HepG2 (cell line): ENCODE data around the gene EZH1. TPM values are rescaled to one million over a fixed set of nuclear protein-coding genes. Genes with fewer than 3 reads are reported as not detected.

ENCODE experiments used
- ARID2 ChIP-seq: sonication (generic); formaldehyde crosslinking; IDR thresholded peaks from 2 replicates; pipeline ENCODE4 v1.8.1; 2022; ENCODE audit warnings: mild to moderate bottlenecking, missing genetic modification reagents, borderline replicate concordance
- DNMT3B ChIP-seq: conservative IDR thresholded peaks from 2 replicates; pipeline ENCODE4 v1.6.1; 2016; ENCODE audit warnings: missing biosample characterization, control low read depth
- FLYWCH1 ChIP-seq: sonication (generic); formaldehyde crosslinking; IDR thresholded peaks from 2 replicates; pipeline ENCODE4 v1.8.1; 2023; ENCODE audit warnings: mild to moderate bottlenecking, missing genetic modification reagents
- FOXJ3 ChIP-seq: sonication (generic); formaldehyde crosslinking; IDR thresholded peaks from 2 replicates; pipeline ENCODE4 v1.4.0; 2020; ENCODE audit warnings: missing genetic modification reagents, mild to moderate bottlenecking, borderline replicate concordance
- GABPA ChIP-seq, 2 experiments: IDR thresholded peaks; 2 replicates each; pipeline ENCODE4 v1.6.1; 2011 to 2016; ENCODE audit warnings: low read depth in 2 of 2, low read length in 1 of 2, missing biosample characterization in 1 of 2, missing genetic modification characterization in 1 of 2
- HDAC6 ChIP-seq: fragments of 200-600 bp; sonication (generic); IDR thresholded peaks from 2 replicates; pipeline ENCODE4 v1.7.0; 2017; ENCODE audit warnings: mild to moderate bottlenecking, antibody characterized with exemption, low read length, low read depth
- KLF13 ChIP-seq: sonication (generic); formaldehyde crosslinking; IDR thresholded peaks from 2 replicates; pipeline ENCODE4 v1.4.0; 2020; ENCODE audit warnings: mild to moderate bottlenecking, missing genetic modification reagents
- MED1 ChIP-seq: sonication (generic); formaldehyde crosslinking; IDR thresholded peaks from 2 replicates; pipeline ENCODE4 v1.4.0; 2020; ENCODE audit warnings: missing genetic modification reagents
- NR1H2 ChIP-seq: sonication (generic); formaldehyde crosslinking; IDR thresholded peaks from 2 replicates; pipeline ENCODE4 v1.8.1; 2022; ENCODE audit warnings: low read depth, missing genetic modification reagents, borderline replicate concordance
- PAX8 ChIP-seq: sonication (generic); formaldehyde crosslinking; IDR thresholded peaks from 2 replicates; pipeline ENCODE4 v1.8.0; 2022; ENCODE audit warnings: mild to moderate bottlenecking, missing genetic modification reagents, borderline replicate concordance
- PRDM15 ChIP-seq: sonication (generic); formaldehyde crosslinking; IDR thresholded peaks from 2 replicates; pipeline ENCODE4 v1.4.0; 2020; ENCODE audit warnings: missing genetic modification reagents
- RARA ChIP-seq: IDR thresholded peaks from 2 replicates; pipeline ENCODE4 v1.6.1; 2016; ENCODE audit warnings: missing genetic modification reagents, missing compliant biosample characterization
- SMARCC2 ChIP-seq: fragments of 450-650 bp; IDR thresholded peaks from 2 replicates; pipeline ENCODE4 v1.6.1; 2017; ENCODE audit warnings: antibody characterized with exemption, mild to moderate bottlenecking
- TBL1XR1 ChIP-seq: fragments of 150-350 bp; IDR thresholded peaks from 2 replicates; pipeline ENCODE4 v1.6.1; 2014; ENCODE audit warnings: borderline replicate concordance, low read length; ENCODE audit not compliant: partially characterized antibody
- TGIF2 ChIP-seq: IDR thresholded peaks from 2 replicates; pipeline ENCODE4 v1.6.1; 2016; ENCODE audit warnings: control low read depth, missing compliant biosample characterization
- THYN1 ChIP-seq: sonication (generic); formaldehyde crosslinking; IDR thresholded peaks from 2 replicates; pipeline ENCODE4 v1.8.1; 2023; ENCODE audit warnings: low read depth, mild to moderate bottlenecking, moderate library complexity, missing genetic modification reagents, borderline replicate concordance
- TMF1 ChIP-seq: sonication (generic); formaldehyde crosslinking; IDR thresholded peaks from 2 replicates; pipeline ENCODE4 v1.8.1; 2022; ENCODE audit warnings: low read depth, missing genetic modification reagents
- TRIM22 ChIP-seq: fragments of 450-650 bp; IDR thresholded peaks from 2 replicates; pipeline ENCODE4 v1.6.1; 2017
- WIZ ChIP-seq: sonication (generic); formaldehyde crosslinking; IDR thresholded peaks from 2 replicates; pipeline ENCODE4 v1.5.1; 2020; ENCODE audit warnings: mild to moderate bottlenecking, missing genetic modification reagents
- YEATS4 ChIP-seq: sonication (generic); formaldehyde crosslinking; IDR thresholded peaks from 2 replicates; pipeline ENCODE4 v1.4.0; 2020; ENCODE audit warnings: missing genetic modification reagents, borderline replicate concordance
- ZMAT3 ChIP-seq: sonication (generic); formaldehyde crosslinking; conservative IDR thresholded peaks from 2 replicates; pipeline ENCODE4 v1.7.0; 2021; ENCODE audit warnings: missing genetic modification reagents
- ZNF331 ChIP-seq: sonication (generic); formaldehyde crosslinking; IDR thresholded peaks from 2 replicates; pipeline ENCODE4 v1.4.0; 2020; ENCODE audit warnings: missing genetic modification reagents
- ZNF589 ChIP-seq: sonication (generic); formaldehyde crosslinking; conservative IDR thresholded peaks from 2 replicates; pipeline ENCODE4 v1.8.0; 2022; ENCODE audit warnings: mild to moderate bottlenecking, moderate library complexity, missing genetic modification reagents
- ZNF777 ChIP-seq: sonication (generic); formaldehyde crosslinking; IDR thresholded peaks from 2 replicates; pipeline ENCODE4 v1.4.0; 2020; ENCODE audit warnings: missing genetic modification reagents
- polyA plus RNA-seq, 8 experiments: library from polyadenylated mRNA; depleted of rRNA in 3 of 8; stranded (reverse) in 7 of 8; unstranded in 1 of 8; fragments of >200 nt; fragmentation: Illumina TruSeq in 4 of 8; extraction: Trizol in 4 of 8; gene quantifications; 2 replicates each; pipeline versions ENCODE4 v1.2.1 to v1.2.3, GENCODE V29; 2011 to 2016; ENCODE audit warnings: low read depth in 4 of 8, missing spikeins in 1 of 8, mixed read lengths in 1 of 8; ENCODE audit not compliant: insufficient read depth in 1 of 8
- total RNA-seq, 5 experiments: library from RNA; depleted of rRNA; stranded (reverse); fragments of >200 nt; fragmentation: Illumina TruSeq; extraction: Trizol; gene quantifications; 2 replicates each; pipeline ENCODE4 v1.2.3, GENCODE V29; 2016; ENCODE audit warnings: low read depth in 1 of 5
- TF ChIP-seq, protein P1 (sequence below): sonication (generic); formaldehyde crosslinking; IDR thresholded peaks from 2 replicates; pipeline ENCODE4 v1.4.0; 2020; ENCODE audit warnings: missing genetic modification reagents; ENCODE audit errors: not compliant biosample characterization

The EZH1 gene
- total and polyA plus RNA-seq, 2 of the 13 experiments (the other 11 are each of a cell fraction or from before 2014, with no cell fraction given): 11.6 to 24.0 TPM

- TF ChIP-seq PRDM15 (no peak), WIZ (CRISPR knock-in tag) (0 out of 2 replicates have a peak, but pooled peaks have one; percentile 30), THYN1 (CRISPR knock-in tag) (no peak), DNMT3B (CRISPR knock-in tag) (no peak), FLYWCH1 (no peak), ZMAT3 (0 out of 2 replicates have a peak, but pooled peaks have one; percentile 31), RARA (no peak), FOXJ3 (CRISPR knock-in tag) (no peak), ARID2 (no peak), ZNF589 (CRISPR knock-in tag) (no peak), ZNF777 (CRISPR knock-in tag) (peak; percentile 95), TBL1XR1 (no peak), ZNF331 (CRISPR knock-in tag) (peak; percentile 20; the same call in 1 of the 2 replicates), YEATS4 (CRISPR knock-in tag) (no peak), SMARCC2 (no peak), TRIM22 (no peak), TGIF2 (0 out of 2 replicates have a peak, but pooled peaks have one; percentile 53), KLF13 (CRISPR knock-in tag) (no peak), NR1H2 (CRISPR knock-in tag) (no peak), MED1 (CRISPR knock-in tag) (no peak), GABPA (IDR thresholded peaks at IDR 0.05; ENCODE audit: low read depth, low read length) (no peak), GABPA (CRISPR knock-in tag; IDR thresholded peaks at IDR 0.05; ENCODE audit: low read depth) (no peak), TMF1 (peak; percentile 36; the same call in 1 of the 2 replicates), PAX8 (CRISPR knock-in tag) (no peak), HDAC6 (no peak)
- TF ChIP-seq, protein P1, sequence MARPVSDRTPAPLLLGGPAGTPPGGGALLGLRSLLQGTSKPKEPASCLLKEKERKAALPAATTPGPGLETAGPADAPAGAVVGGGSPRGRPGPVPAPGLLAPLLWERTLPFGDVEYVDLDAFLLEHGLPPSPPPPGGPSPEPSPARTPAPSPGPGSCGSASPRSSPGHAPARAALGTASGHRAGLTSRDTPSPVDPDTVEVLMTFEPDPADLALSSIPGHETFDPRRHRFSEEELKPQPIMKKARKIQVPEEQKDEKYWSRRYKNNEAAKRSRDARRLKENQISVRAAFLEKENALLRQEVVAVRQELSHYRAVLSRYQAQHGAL (CRISPR knock-in tag): no peak
Observed at GRCh38 chr17:42760652-42761581, 16.1 kb upstream of the EZH1 start, which contains the start of gene RAMP2 (continued).
